Panc1 (cell line): ENCODE data around the gene PTCD2.

Experiments
- CTCF ChIP-seq: fragments of 450-650 bp; IDR thresholded peaks from 2 replicates; pipeline ENCODE4 v1.5.1; 2017; ENCODE audit warnings: mild to moderate bottlenecking
- POLR2AphosphoS5 ChIP-seq: IDR thresholded peaks from 2 replicates; pipeline ENCODE4 v1.6.1; 2012; ENCODE audit warnings: mild to moderate bottlenecking, low read depth, low read length, moderate library complexity
- REST ChIP-seq, 2 experiments: IDR thresholded peaks; 2 replicates each; pipeline ENCODE4 v1.6.1; 2011 to 2012; ENCODE audit warnings: low read depth in 2 of 2, control low read depth in 1 of 2, low read length in 1 of 2, mild to moderate bottlenecking in 1 of 2, moderate library complexity in 1 of 2; ENCODE audit not compliant: insufficient read depth in 1 of 2
- SIN3A ChIP-seq: IDR thresholded peaks from 2 replicates; pipeline ENCODE4 v1.6.1; 2012; ENCODE audit warnings: low read depth, mild to moderate bottlenecking, low read length, moderate library complexity, borderline replicate concordance; ENCODE audit not compliant: insufficient read depth

GRCh38 chr5:72383726-72384125, 63.6 kb downstream of the PTCD2 start:
- TF ChIP-seq CTCF (no peak), POLR2AphosphoS5 (no peak), REST (IDR thresholded peaks at IDR 0.05; ENCODE audit: insufficient read depth in 1 of 2, low read depth in 2 of 2, low read length in 1 of 2) (no peak), SIN3A (no peak)
